Measurements from ENCODE around the gene PRDM1.

PRDM1 gene

DNA sequence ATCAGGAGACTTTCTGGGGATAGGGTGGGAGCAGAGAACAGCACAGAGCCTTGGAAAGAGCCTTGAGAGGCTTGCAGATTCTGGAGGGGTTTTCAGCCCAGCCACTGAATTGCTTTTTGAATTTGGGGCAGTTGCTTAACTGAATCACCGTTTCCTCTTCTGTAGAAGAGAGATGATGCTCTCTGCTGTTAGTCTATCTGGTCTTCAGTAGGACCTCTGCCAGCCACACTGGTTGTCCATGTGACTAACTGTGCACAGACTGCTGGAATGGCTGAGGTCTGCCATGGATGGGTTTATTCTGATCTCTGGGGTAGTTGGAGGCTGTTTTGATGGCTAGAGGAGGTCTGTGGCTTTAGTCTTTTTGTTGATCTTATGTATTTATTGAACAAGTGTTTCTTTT lies 21.4 kb upstream of the PRDM1 start:
- in situ Hi-C loops (cut with HindIII; ENCODE audit: low pct_ligation_motif_present, low pct_unique_long_range_greater_than_20kb, low sequenced_read_pairs): no loop called here
- no peak for DNase-seq

- in situ Hi-C loops (cut with HindIII; ENCODE audit: low pct_ligation_motif_present, low pct_unique_long_range_greater_than_20kb, low sequenced_read_pairs): no loop called here
- no peak for DNase-seq
These were observed 19.1 kb upstream of the PRDM1 start for GRCh38 chr6:106066989-106067388.

- in situ Hi-C loops (cut with HindIII; ENCODE audit: low pct_ligation_motif_present, low pct_unique_long_range_greater_than_20kb, low sequenced_read_pairs): no loop called here
- DNase-seq: peak; percentile 66
These were observed 16.7 kb upstream of the PRDM1 start for GRCh38 chr6:106069478-106069877.

- DNase-seq: no peak
- in situ Hi-C loops (cut with HindIII; ENCODE audit: low pct_ligation_motif_present, low pct_unique_long_range_greater_than_20kb, low sequenced_read_pairs): no loop called here
These were observed 15.5 kb upstream of the PRDM1 start for GRCh38 chr6:106070636-106071035.

- in situ Hi-C loops (cut with HindIII; ENCODE audit: low pct_ligation_motif_present, low pct_unique_long_range_greater_than_20kb, low sequenced_read_pairs): no loop called here
- no peak for DNase-seq
These were observed 13.5 kb upstream of the PRDM1 start for GRCh38 chr6:106072501-106073090.

DNA sequence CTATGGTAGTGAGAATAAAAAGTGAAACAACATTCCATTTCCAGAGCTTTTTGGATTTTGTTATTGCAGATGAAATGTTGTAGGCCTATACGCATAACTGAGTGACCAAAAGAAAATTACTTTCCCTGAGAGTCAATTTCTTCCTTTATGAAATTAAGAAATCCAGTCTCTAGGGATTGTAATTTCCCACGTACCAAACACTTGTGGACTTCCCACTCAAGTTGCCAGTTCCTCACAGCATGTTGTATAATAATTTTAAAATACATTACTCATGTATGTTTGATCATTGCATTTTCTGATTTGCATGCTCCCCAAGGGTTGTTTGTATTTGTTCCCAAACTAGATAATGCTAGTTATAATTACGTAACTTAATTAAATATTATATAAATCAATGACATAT lies 12.0 kb upstream of the PRDM1 start:
- in situ Hi-C loops (cut with HindIII; ENCODE audit: low pct_ligation_motif_present, low pct_unique_long_range_greater_than_20kb, low sequenced_read_pairs): no loop called here
- DNase-seq: no peak

GRCh38 chr6:106076139-106076538 lies 10.0 kb upstream of the PRDM1 start:
- in situ Hi-C loops (cut with HindIII; ENCODE audit: low pct_ligation_motif_present, low pct_unique_long_range_greater_than_20kb, low sequenced_read_pairs): no loop called here
- DNase-seq: no peak

GRCh38 chr6:106077170-106077569 lies 9.0 kb upstream of the PRDM1 start:
- DNase-seq: no peak
- in situ Hi-C loops (cut with HindIII; ENCODE audit: low pct_ligation_motif_present, low pct_unique_long_range_greater_than_20kb, low sequenced_read_pairs): no loop called here

DNA sequence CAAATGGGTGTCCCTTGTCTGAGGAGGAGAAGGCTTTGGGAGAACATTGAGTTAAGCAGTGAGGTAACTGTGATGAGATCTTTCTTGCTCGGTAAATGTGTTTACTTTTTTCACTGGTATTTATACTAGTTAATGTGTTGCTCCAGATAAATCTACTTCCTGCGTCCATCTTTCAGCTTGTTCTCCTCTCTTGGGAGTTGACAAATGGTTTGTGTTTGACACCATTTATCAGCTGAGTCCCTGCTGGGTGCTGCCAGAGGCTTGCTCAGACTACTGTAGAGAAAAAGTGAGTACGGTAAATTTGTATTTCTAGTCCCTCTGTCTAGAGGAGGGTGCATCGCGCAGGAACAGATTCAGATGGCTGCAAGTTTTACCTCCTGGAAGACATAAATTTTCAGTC lies 8.3 kb upstream of the PRDM1 start:
- in situ Hi-C loops (cut with HindIII; ENCODE audit: low pct_ligation_motif_present, low pct_unique_long_range_greater_than_20kb, low sequenced_read_pairs): no loop called here
- no peak for DNase-seq

DNA sequence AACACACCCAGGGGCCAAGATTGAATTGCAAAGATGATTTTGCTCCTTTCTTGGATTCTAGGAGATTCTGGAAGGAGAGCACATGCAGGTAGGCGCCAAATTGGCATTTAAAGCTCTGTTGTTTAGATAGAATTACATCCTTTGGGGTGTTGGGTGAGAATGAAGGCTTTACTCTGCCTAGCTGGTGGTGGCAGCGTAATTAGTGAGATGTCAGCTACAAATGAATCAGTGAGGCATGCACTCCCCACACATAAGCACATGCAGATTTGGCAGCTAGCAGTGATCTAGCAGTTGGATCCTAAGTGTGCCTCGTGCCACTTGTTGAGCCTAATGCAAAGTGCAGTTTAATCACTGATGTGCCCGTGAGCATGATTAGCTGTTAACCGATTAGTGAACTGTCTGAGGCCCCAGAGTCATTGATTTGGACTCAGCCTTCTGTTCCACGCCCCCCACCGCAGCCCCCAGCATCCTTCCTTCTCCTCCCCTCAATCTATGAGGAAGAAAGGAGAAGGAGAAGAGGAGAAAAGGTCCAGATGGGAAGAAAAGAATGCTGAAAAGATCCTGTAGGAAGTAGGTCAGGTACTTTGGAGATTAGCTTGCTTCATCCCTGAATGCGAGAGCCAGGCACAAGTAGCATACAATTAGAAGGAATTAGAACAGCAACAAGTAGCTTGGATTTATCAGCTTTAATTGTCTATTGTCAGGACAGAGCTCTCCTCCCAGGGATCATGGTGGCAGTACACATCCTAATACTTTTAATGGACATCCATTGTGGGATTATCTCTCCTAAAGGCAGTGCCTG lies 6.0 kb upstream of the PRDM1 start:
- in situ Hi-C loops (cut with HindIII; ENCODE audit: low pct_ligation_motif_present, low pct_unique_long_range_greater_than_20kb, low sequenced_read_pairs): no loop called here
- DNase-seq: no peak

DNA sequence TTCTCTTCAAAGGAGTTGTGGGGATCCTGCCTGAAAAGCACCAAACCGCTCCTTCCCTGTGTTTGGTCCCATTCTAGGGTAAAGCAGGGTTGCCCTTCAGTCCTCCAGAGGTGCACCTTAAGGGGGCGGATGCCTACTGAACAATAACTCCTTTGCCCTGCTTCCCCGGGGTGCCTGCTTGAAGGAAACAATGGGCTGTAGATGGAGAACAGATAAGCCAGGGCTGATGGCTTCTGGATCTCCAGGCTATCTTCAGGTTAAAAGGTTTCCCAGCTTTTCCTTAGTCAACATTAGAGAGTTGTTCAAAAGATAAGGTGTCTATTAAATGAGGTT lies 5.4 kb upstream of the PRDM1 start:
- in situ Hi-C loops (cut with HindIII; ENCODE audit: low pct_ligation_motif_present, low pct_unique_long_range_greater_than_20kb, low sequenced_read_pairs): no loop called here
- DNase-seq: no peak

DNA sequence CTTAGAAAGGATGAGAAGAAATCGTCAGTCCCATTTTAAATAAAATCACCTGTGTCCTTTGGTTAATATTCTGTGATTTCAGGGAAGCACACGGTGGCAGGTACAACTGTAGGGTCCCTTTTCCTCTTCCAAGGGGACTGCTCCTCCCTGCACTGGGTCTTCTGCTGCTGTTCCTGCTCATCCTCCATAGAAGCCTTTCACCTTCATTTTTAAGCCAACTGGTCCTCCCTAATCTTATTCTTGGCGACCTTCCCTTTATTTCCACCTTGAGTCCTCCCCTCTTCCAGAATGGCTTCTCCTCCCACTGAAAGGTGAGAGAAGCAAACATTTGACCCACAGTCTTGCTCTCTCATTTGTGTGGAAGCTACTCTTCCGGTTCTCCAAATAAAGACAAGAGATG lies 4.4 kb upstream of the PRDM1 start:
- in situ Hi-C loops (cut with HindIII; ENCODE audit: low pct_ligation_motif_present, low pct_unique_long_range_greater_than_20kb, low sequenced_read_pairs): no loop called here
- no peak for DNase-seq

DNA sequence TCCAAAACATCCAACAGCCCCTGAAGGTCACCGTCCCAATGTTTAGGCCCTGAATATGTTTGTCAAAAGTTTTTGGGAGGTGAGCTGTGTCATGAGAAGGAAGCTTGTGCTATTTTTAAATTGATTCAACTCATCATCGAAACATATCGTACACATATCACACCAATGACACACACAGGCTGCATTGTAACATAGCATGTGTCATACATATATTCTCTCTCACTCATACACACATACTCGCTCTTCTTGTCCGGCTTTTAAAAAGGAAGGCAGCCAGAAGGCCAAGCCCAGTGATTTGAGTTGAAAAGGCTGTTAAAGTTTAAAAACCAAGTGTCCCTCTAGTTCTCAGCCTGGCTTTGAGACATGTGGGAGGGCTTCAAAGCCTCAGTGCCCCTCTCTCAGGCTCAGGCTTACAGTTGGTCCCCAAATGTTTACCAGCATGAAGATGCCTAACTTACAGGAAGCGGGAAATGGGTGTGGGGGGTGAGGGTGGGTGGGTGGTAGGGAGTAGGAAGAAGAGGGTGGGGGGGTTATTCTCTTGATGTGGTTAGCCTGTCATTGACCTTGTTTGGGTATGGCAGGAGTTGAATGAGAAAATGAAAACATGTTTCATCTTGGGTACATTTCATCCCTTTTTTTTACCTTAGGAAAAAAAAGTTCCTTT lies 3.3 kb upstream of the PRDM1 start:
- in situ Hi-C loops (cut with HindIII; ENCODE audit: low pct_ligation_motif_present, low pct_unique_long_range_greater_than_20kb, low sequenced_read_pairs): no loop called here
- no peak for DNase-seq

DNA sequence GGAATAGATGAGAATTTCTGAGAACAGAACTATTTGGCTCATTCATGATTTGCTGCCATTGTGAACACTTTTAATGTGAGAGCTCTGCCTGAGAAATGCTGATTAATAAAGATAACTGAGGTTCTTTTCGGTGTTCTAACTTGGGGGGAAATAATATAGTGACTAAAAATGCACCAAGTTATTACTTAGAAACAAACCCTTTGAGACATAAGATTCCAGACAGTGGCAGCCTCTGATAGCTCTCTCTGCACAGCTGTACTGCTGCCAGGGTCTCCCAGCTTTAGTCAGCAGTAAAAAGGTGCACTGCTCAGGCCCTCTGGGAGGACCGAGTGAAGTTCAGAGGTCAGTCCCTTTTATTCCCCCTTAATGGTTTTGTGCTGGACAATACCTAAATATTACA lies 2.5 kb upstream of the PRDM1 start:
- in situ Hi-C loops (cut with HindIII; ENCODE audit: low pct_ligation_motif_present, low pct_unique_long_range_greater_than_20kb, low sequenced_read_pairs): no loop called here
- no peak for DNase-seq

GRCh38 chr6:106084106-106084988 lies 1.8 kb upstream of the PRDM1 start:
- in situ Hi-C loops (cut with HindIII; ENCODE audit: low pct_ligation_motif_present, low pct_unique_long_range_greater_than_20kb, low sequenced_read_pairs): no loop called here
- peak; percentile 56 for DNase-seq

GRCh38 chr6:106084989-106085691 lies 996 bp upstream of the PRDM1 start:
- DNase-seq: no peak
- in situ Hi-C loops (cut with HindIII; ENCODE audit: low pct_ligation_motif_present, low pct_unique_long_range_greater_than_20kb, low sequenced_read_pairs): no loop called here

DNA sequence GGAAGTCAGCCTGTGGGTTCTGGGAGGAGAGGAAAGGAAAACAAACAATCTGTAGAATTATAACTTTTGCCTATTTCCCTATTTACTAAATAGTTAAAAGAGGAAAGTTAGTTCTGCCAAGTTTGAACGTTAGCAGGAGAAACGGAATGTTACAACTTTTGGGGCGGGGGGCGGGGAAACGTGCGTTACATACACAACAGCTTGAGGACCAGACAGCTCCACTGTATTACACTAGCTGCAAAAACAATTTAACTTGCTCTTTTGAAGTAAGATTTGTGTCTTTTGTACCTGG lies 498 bp upstream of the PRDM1 start:
- no peak for DNase-seq

GRCh38 chr6:106086814-106087175 lies 659 bp downstream of the PRDM1 start:
- in situ Hi-C loops (cut with HindIII; ENCODE audit: low pct_ligation_motif_present, low pct_unique_long_range_greater_than_20kb, low sequenced_read_pairs): no loop called here
- DNase-seq: no peak

More for the DNA sequence above, 498 bp upstream of the PRDM1 start:
- in situ Hi-C loops (cut with HindIII; ENCODE audit: low pct_ligation_motif_present, low pct_unique_long_range_greater_than_20kb, low sequenced_read_pairs): no loop called here
